Peyer's patch (tissue), 4 donors: ENCODE data around the gene GRIA4.

Experiments
- POLR2A ChIP-seq, 2 donors: fragments of 450-650 bp; IDR thresholded peaks; one replicate each; pipeline ENCODE4 v1.5.1; 2017; ENCODE audit warnings: antibody characterized with exemption in 2 of 2, mild to moderate bottlenecking in 2 of 2, moderate library complexity in 2 of 2
- TF ChIP-seq, protein P1 (sequence below), 6 experiments: fragments of 450-650 bp in 4 of 6; fragments of 200-600 bp in 2 of 6; sonication (generic) in 1 of 6; IDR thresholded peaks; one replicate each; pipeline ENCODE4 v1.5.1; 2017 to 2019; ENCODE audit warnings: antibody characterized with exemption in 6 of 6, mild to moderate bottlenecking in 3 of 6, moderate library complexity in 1 of 6

GRCh38 chr11:105789579-105790420 is 179.9 kb downstream of the GRIA4 start:
- TF ChIP-seq, protein P1, sequence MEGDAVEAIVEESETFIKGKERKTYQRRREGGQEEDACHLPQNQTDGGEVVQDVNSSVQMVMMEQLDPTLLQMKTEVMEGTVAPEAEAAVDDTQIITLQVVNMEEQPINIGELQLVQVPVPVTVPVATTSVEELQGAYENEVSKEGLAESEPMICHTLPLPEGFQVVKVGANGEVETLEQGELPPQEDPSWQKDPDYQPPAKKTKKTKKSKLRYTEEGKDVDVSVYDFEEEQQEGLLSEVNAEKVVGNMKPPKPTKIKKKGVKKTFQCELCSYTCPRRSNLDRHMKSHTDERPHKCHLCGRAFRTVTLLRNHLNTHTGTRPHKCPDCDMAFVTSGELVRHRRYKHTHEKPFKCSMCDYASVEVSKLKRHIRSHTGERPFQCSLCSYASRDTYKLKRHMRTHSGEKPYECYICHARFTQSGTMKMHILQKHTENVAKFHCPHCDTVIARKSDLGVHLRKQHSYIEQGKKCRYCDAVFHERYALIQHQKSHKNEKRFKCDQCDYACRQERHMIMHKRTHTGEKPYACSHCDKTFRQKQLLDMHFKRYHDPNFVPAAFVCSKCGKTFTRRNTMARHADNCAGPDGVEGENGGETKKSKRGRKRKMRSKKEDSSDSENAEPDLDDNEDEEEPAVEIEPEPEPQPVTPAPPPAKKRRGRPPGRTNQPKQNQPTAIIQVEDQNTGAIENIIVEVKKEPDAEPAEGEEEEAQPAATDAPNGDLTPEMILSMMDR (IDR thresholded peaks at IDR 0.05): no peak
- no peak for TF ChIP-seq POLR2A (IDR thresholded peaks at IDR 0.05)
